ENCODE measurements around the gene SAMD14.
"Not testable (repeated sequence)": the region's sequence is repeated elsewhere in the genome, so short reads cannot be mapped to it uniquely, and the experiment has no call there.

Gene SAMD14

GRCh38 chr17:50072130-50072529 is 57.8 kb downstream of the SAMD14 start:
- DNase-seq, result no peak

DNA sequence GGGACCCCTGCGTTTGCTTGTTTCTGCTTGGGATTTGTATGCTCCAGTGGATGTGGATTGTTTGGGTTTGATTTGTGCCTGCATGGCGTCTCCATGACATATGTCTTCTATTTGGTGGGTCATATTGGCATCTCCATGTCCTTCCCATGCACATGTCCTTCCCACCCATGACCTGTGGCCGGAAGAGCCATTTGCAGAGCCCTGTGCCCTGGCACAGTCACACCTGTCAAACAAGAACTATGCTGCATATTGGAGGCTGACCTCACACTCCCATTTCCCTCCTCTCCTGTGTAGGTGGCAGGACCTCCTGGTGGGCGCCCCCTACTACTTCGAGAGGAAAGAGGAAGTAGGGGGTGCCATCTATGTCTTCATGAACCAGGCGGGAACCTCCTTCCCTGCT is 58.3 kb downstream of the SAMD14 start:
- DNase-seq, result no peak

- no peak for DNase-seq
These were observed 58.9 kb downstream of the SAMD14 start for GRCh38 chr17:50070908-50071680.

DNA sequence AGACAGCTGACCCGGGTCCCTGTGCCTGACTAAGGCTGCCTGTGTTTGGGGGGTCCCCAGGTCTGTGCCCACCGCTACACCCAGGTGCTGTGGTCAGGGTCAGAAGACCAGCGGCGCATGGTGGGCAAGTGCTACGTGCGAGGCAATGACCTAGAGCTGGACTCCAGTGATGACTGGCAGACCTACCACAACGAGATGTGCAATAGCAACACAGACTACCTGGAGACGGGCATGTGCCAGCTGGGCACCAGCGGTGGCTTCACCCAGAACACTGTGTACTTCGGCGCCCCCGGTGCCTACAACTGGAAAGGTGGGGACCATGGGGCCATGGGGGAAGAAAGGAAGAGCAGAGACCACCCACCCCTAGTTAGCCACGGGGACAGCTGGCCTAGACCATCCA is 62.0 kb downstream of the SAMD14 start:
- DNase-seq, result no peak

DNA sequence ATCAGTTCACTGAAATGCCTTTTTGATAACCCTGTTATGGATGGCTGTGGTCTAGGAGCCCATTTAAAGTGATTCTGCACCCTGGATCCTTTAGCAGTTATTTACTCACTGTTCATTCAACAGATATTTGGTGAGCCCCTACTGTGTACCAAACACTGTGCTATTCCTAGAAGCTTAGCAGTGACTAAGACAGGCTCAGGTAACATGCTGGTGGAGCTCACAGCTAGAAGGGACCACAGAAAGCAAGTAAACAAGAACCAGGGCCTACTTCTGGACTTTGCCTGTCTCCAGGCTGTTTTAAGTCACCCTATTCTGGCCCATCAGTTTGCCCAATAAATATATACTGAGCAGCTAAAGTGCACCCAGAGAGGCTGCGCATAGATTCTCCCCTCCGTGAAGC is 63.0 kb downstream of the SAMD14 start:
- DNase-seq, result no peak

DNA sequence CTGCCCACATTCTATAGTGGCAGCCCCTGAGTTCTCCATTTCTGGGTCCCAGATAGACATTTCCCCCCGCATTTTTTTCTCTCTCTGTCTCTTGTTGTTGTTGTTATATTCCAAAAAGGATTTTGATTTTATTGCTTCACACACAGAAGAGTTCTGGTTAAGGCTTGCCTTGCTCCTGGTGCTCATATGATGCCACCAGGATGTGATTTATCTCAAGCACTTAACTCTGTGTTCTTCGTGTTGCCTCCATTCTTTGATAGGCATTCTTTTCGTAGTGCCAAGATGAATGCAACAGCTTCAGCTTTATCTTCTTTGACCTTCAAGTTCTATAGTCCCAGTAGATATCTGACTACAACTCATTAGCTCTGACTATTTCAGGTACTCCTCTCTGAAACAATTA is 64.9 kb downstream of the SAMD14 start:
- no peak for DNase-seq

GRCh38 chr17:50064253-50065001 is 65.5 kb downstream of the SAMD14 start:
- no peak for DNase-seq

GRCh38 chr17:50063561-50064252 is 66.3 kb downstream of the SAMD14 start:
- DNase-seq, result no peak

GRCh38 chr17:50062293-50063243 is 67.4 kb downstream of the SAMD14 start:
- no peak for DNase-seq

GRCh38 chr17:50061713-50062045 is 68.3 kb downstream of the SAMD14 start:
- DNase-seq, result not testable (repeated sequence)

DNA sequence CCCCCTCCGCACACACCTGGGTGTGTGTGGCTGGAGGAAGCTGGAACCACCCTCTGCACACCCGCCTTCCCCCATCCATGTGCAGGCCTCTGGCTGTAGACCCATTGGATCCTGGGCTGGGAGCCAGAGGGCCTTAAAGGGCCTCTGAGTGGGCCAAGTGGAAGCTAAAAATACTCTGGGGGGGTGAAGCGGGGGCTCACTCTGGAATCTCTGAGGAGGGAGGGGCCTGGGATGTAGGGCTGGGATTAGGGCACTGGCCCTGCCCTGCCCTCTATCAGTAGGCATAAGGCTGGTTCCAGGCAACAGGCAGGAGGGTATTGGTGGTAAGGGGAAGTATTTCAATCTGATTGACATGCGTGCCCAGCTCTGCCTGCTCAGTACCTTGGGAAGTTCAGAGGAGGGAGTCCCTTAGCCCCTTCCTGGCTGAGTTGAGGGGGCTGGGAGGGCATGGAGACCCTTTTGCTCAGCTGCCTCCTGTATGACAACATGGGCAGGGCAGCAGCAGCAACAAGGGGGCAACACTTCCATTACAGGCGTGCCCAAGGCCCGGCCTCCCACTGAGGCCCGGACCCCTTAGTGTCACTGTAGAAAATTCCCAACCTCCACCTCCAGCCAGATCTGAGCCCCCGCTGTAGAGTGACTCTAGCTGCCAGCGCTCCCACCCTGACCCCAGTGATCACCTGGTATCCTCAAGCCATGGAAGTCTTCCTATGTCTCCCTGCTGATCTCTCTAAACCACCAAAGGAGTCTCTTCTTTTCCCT is 68.8 kb downstream of the SAMD14 start:
- no peak for DNase-seq

Data from NCI-H774 (cell line).